K562 (cell line): ENCODE results near the gene PPHLN1. TPM values are rescaled to one million over a fixed set of nuclear protein-coding genes. Genes with fewer than 3 reads are reported as not detected.

Source experiments
- FOXM1 ChIP-seq, 2 experiments: fragments of 450-650 bp in 1 of 2; sonication (generic) in 1 of 2; formaldehyde crosslinking in 1 of 2; IDR thresholded peaks; 2 replicates each; pipeline versions ENCODE4 v1.6.1 to v1.9.0; 2017 to 2022; ENCODE audit warnings: low read depth in 2 of 2, mild to moderate bottlenecking in 2 of 2, missing genetic modification reagents in 1 of 2, moderate library complexity in 1 of 2
- MCM7 ChIP-seq, 2 experiments: fragments of 450-650 bp; IDR thresholded peaks; 2 replicates each; pipeline ENCODE4 v1.6.1; 2016 to 2018
- PRDM10 ChIP-seq: fragments of 450-650 bp; IDR thresholded peaks from 2 replicates; pipeline ENCODE4 v1.6.1; 2018; ENCODE audit not compliant: partially characterized antibody
- SP2 ChIP-seq: IDR thresholded peaks from 2 replicates; pipeline ENCODE4 v1.6.1; 2011; ENCODE audit warnings: mild to moderate bottlenecking, low read depth, low read length, moderate library complexity; ENCODE audit not compliant: poor library complexity, severe bottlenecking; ENCODE audit errors: extremely low read depth
- SREBF1 ChIP-seq: fragments of 150-350 bp; IDR thresholded peaks from 2 replicates; pipeline ENCODE4 v1.6.1; 2014; ENCODE audit warnings: antibody characterized with exemption, low read depth, low read length, borderline replicate concordance
- ZNF407 ChIP-seq: fragments of 450-650 bp; IDR thresholded peaks from 2 replicates; pipeline ENCODE4 v1.6.1; 2016; ENCODE audit warnings: low read depth
- ZNF436 ChIP-seq: fragments of 250-450, 450-650 bp; sonication (Bioruptor Pico); formaldehyde crosslinking; IDR thresholded peaks from 2 replicates; pipeline ENCODE4 v1.7.0; 2020; ENCODE audit warnings: mild to moderate bottlenecking
- ZSCAN32 ChIP-seq: fragments of 450-650 bp; formaldehyde crosslinking; IDR thresholded peaks from 2 replicates; pipeline ENCODE4 v1.4.0; 2020; ENCODE audit warnings: mild to moderate bottlenecking, moderate library complexity
- polyA plus RNA-seq, 8 experiments: library from polyadenylated mRNA; depleted of rRNA in 4 of 8; stranded (reverse) in 5 of 8; unstranded in 3 of 8; fragments of >200 nt; fragmentation: Nextera tagmentation in 2 of 8; fragmentation: Illumina TruSeq in 1 of 8; extraction: Ambion mirVana in 2 of 8; extraction: Trizol in 1 of 8; gene quantifications; 2 replicates each; pipeline versions ENCODE4 v1.2.1 to v1.2.3, GENCODE V29; 2011 to 2014; ENCODE audit warnings: inconsistent platforms in 1 of 8, missing spikeins in 1 of 8
- total RNA-seq, 7 experiments: library from RNA; depleted of rRNA in 6 of 7; stranded (reverse); fragments of >200 nt in 6 of 7; fragmentation: Illumina TruSeq in 2 of 7; extraction: Trizol in 2 of 7; gene quantifications; 2 replicates each; pipeline versions ENCODE4 v1.2.1 to v1.2.3, GENCODE V29; 2011 to 2021; ENCODE audit warnings: low replicate concordance in 1 of 7

The PPHLN1 gene
- total and polyA plus RNA-seq, 9 of the 15 experiments (the other 6 are each of a cell fraction or from before 2014, with no cell fraction given) = 66.3 to 112 (median 93.6) TPM

GRCh38 chr12:42442888-42443287 lies 116.9 kb downstream of the PPHLN1 start (continued):
- TF ChIP-seq SREBF1 = no peak
- no peak for TF ChIP-seq ZNF436 (CRISPR knock-in tag)
- no peak for TF ChIP-seq ZSCAN32 (CRISPR knock-in tag)
- TF ChIP-seq ZNF407 = no peak
- TF ChIP-seq PRDM10 = no peak
- TF ChIP-seq SP2 = no peak
- TF ChIP-seq MCM7 (IDR thresholded peaks at IDR 0.05) = no peak
- TF ChIP-seq FOXM1 (IDR thresholded peaks at IDR 0.05; ENCODE audit: low read depth) = peak; percentile 55
- TF ChIP-seq FOXM1 (CRISPR knock-in tag; IDR thresholded peaks at IDR 0.05; ENCODE audit: low read depth) = no peak
